UCSD-AML1 (cell line): ENCODE measurements around the gene EIF4A3.

Experiments
- DNase-seq: peaks from one replicate; lab custom pipeline; 2025; ENCODE audit not compliant: unreplicated experiment; lab: John Stamatoyannopoulos, UW

EIF4A3 gene

DNA sequence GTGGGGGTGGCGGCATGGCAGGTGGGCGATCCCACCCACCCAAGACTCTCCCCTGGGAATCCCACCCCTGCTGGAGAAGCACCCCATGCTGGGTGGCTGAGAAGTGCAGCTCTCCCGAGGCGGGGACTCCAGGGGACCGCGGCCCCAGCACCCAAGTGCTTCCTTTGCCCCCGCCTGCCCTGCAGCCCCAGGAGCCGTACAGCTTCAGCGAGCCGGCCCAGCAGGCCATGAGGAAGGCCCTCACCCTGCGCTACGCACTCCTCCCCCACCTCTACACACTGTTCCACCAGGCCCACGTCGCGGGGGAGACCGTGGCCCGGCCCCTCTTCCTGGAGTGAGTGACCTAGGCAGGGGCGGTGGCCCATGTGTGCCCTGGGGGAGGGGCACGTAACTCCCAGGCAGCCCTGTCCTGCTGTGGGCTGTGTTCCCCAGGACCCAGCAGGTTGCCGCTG, 33.9 kb downstream of the EIF4A3 start:
- no peak for DNase-seq

DNA sequence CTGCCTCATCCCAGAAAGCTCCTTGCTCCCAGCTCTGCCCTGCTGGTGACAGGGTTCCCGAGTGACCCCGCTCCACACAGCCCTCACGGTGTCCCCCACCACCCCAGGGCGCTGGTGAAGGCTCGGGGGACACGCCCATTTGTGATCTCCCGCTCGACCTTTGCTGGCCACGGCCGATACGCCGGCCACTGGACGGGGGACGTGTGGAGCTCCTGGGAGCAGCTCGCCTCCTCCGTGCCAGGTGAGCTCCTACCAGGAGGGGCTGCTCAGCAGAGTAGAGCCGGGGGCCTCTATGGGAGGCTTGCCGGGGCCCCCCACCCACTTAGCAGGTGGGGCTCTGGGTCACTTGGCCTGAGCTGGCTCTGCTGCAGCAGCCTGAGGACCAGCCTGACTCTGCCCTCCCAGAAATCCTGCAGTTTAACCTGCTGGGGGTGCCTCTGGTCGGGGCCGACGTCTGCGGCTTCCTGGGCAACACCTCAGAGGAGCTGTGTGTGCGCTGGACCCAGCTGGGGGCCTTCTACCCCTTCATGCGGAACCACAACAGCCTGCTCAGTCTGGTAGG, 34.4 kb downstream of the EIF4A3 start:
- no peak for DNase-seq

DNA sequence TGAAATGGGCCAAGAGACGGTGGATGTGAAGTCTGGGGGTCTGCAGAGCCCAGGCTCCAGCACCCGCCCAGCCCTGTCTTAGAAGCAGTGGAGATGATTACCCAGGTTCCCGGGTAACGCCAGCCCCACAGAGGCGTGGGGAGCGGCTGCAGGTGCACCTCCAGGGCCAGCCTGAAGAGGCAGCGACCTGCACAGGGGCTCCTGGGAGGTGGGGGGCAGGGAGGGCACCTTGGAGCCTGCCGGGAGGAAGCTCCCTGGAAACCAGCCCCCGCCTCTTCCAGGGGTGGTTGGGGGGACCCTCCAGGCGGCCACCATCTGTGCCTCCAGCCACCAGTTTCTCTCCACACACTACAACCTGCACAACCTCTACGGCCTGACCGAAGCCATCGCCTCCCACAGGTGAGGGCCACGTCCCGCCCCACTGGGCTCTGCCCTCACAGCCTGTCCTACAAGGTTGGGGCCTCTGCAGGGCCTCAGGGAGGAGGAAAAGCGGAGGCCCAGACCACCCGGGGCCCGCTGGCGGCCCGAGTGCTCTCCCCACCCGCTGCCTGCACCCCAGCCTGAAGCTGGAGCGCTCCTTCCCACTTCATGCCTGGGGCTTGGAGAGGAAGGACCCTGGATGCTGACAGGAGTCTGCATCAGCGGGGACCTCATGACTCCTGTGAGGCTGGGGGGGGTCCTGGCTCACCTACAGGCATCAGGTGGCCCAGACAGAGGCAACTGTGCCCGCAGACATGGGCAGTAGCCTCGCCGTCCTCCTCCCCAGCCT, 35.0 kb downstream of the EIF4A3 start:
- DNase-seq: no peak

DNA sequence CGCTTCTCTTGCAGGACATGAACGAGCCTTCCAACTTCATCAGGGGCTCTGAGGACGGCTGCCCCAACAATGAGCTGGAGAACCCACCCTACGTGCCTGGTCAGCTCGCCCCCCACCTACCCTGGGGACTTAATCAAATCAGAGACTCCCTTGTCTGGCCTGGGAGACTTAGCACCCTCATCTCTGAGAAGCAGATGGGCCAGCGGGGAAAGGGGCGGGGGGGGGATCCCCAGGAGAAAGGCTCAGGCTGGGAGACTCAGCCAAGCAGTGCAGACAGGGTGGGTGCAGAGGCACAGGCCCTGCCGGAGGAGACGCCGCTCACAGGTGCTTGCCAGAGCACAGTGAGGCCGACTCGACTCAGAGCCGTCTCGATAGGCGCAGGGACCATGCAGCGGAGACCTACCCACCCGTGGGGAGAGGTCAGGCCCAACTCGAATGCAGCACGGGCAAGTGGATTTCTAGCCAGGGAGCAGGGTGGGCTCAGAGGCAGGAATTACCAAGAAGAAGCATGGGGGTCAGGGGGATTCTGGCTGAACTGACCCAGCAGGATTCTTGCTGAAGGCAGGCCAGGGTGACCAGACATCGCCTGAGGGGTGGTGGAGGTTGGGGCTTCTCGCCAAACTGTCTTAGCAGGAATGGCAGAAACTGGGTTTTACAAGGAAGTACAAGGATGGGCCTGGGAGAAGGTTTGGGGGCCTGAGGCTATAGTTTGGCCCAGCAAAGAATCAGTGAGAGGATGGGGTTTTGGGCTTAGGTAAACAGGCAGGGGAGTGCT, 35.8 kb downstream of the EIF4A3 start:
- DNase-seq: no peak

DNA sequence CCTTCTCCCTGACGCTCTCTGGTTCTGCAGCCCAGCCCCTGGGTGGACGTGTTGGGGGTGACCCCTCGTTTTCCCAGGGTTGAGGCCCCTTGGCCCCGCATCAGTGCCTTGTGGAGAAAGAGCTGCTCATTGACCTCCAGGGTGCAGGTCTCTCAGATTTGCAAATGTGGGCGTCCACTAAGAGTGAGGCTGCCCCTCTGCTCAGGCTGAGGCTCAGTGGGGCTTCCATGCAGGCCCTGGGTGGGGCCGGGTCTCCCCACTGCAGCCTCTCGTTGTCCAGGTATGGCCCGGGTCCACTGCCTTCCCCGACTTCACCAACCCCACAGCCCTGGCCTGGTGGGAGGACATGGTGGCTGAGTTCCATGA, 36.5 kb downstream of the EIF4A3 start:
- DNase-seq: no peak

DNA sequence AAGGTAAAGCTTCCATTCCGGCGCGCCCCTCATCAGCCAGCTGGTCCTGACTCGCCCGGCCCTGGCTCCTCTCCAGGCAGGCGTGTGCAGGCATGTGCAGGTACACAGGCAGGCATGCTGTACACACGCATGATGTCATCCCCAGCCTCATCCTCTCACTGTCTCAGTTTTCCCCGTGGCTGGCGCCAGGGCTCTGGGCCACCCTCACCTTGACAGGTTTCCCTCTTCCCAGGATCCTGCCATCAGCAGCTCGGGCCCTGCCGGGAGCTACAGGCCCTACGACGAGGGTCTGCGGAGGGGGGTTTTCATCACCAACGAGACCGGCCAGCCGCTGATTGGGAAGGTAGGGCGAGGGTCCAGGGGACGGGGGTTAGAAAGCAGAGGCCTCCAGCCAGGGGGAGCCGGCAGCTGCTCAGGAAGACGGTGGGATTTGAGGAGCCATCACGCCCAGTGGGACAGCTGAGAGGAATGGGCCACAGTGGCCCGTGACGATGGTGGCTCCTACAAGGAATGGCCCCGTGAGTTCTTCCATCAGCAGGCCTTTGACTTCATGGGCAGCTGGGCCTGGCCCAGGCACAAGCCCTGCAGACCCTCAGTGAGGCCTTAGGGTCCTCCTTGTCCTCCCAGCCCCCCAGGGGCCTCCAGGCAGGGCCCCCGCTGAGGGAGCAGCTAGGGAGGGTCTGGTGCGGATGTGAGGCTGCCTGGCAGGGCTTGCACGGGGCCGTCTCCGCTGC, 37.0 kb downstream of the EIF4A3 start:
- no peak for DNase-seq

DNA sequence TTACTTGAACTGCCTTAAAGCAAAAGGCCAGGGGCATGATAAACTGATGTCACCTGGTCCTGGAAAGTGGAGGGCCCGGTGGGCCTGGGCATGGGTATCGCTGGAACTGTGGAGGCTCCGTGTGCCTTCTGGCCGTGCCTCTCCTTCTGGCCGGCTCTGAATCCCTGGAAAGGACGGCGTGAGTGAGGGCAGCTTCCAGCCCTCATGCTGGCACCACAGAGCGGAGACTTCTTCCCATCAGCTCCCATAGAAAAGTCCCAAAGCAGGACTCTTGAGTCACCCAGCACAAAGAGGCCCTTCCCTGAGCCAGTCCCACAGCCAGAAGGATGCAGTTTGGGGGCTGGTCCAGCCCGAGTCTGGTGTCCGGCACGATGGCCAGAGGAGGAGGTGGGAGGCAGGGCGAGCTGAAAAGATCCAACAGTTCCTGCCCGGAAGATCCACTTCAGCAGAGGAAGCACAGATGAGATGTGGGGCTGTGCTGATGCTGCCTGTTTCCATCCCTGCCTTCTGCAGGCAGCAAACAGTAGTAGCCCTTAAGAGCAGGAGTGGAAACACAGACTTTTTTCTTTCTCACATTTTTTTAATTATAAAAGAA, 37.8 kb downstream of the EIF4A3 start:
- no peak for DNase-seq

DNA sequence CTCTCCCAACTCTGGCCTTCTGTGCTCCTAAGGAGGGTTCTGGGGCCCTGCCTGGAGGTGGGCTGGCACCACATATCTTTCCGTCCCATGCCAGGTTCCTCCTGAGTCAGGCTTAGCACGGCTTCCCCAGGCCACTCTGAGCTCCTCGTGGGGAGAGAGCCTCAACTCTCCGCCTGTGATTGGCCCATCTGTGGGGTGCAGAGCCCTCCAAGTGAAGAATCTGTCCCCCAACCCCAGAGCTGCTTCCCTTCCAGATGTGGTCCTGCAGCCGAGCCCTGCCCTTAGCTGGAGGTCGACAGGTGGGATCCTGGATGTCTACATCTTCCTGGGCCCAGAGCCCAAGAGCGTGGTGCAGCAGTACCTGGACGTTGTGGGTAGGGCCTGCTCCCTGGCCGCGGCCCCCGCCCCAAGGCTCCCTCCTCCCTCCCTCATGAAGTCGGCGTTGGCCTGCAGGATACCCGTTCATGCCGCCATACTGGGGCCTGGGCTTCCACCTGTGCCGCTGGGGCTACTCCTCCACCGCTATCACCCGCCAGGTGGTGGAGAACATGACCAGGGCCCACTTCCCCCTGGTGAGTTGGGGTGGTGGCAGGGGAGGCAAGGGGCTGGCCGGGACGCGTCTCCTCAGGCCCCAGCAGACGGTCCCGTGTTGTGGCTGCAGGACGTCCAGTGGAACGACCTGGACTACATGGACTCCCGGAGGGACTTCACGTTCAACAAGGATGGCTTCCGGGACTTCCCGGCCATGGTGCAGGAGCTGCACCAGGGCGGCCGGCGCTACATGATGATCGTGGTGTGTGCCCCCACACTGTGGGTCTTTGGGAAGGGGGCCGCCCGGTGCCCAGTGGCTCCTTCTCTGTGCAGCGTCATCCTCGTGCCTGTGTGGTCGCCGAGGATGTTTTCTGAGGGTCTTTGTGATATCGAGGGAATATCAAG, 38.6 kb downstream of the EIF4A3 start:
- DNase-seq: no peak

DNA sequence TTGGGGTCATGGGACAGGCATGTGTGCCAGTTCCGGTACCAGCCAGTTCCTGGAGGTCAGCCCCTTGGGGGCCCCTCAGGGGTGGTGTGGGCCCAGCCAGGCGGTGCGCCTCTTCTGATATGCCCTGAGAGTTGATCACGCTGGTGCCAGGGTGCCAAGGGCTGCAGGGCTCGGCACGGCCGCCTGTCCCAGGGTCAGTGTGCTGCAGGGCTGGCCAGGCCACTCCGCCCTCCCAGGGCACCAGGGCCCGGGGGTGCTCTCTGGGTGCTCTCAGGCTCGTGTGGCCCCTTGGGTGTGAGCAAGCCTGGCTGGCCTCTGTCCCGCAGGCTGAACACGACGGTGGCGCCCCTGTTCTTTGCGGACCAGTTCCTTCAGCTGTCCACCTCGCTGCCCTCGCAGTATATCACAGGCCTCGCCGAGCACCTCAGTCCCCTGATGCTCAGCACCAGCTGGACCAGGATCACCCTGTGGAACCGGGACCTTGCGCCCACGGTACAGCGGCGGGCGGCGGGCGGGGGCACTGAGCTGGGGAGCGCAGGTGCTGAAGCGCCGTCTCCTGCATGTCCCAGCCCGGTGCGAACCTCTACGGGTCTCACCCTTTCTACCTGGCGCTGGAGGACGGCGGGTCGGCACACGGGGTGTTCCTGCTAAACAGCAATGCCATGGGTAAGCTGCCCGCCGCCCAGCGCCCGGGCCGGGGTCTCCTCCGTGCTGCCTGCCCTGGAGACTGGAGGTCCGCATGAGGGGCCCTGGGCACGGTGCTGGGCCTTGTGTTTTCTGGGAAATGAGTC, 39.5 kb downstream of the EIF4A3 start:
- no peak for DNase-seq

DNA sequence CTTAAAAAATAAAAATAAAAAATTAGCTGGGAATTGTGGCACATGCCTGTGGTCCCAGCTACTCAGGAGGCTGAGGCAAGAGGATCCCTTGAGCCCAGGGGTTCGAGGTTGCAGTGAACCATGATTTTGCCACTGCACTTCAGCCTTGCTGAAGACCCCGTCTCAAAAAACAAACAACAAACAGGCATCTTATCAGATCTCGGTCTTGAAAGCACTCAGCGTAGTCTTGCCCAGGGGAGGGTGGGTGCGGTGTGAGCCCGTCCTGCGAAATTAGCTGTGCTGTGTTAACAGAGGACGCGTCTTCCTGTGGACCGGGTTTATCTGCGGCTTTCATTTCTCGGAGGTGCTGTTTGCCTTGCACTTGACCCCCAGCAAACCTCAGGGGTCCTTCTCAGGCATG, 40.2 kb downstream of the EIF4A3 start:
- DNase-seq: no peak

DNA sequence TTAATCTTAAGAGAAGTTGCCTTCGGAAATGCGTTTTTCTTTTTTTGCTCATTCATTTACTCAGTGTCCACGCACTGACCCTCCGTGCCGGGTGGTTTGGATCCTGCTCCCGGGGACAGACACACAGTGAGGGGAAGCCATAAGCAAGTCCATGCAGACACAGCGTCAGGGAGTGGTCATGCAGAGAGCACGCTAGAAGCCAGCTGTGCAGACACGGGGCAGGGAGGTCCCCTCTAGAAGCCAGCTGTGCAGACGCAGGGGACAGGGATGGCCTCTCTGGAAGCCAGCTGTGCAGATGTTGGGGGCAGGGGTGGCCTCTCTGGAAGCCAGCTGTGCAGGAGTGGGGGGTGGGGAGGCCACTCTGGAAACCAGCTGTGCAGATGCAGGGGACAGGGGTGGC, 40.8 kb downstream of the EIF4A3 start:
- no peak for DNase-seq

DNA sequence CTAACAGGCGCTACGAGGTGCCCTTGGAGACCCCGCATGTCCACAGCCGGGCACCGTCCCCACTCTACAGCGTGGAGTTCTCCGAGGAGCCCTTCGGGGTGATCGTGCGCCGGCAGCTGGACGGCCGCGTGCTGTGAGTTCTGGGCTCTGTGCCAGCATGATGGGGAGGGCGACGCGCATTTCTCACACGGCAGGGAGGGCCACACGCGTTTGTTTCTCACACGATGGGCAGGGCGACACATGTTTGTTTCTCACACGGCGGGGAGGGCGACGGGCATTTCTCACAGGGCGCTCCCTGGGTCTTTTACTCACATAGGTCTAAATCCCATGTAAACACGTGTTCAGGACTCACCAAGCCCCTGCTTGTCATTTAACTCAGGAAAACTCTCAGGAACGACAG, 41.2 kb downstream of the EIF4A3 start:
- DNase-seq: no peak

DNA sequence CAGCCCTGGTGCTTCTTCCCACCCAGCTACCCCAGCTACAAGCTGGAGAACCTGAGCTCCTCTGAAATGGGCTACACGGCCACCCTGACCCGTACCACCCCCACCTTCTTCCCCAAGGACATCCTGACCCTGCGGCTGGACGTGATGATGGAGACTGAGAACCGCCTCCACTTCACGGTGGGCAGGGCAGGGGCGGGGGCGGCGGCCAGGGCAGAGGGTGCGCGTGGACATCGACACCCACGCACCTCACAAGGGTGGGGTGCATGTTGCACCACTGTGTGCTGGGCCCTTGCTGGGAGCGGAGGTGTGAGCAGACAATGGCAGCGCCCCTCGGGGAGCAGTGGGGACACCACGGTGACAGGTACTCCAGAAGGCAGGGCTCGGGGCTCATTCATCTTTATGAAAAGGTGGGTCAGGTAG, 42.0 kb downstream of the EIF4A3 start:
- no peak for DNase-seq

DNA sequence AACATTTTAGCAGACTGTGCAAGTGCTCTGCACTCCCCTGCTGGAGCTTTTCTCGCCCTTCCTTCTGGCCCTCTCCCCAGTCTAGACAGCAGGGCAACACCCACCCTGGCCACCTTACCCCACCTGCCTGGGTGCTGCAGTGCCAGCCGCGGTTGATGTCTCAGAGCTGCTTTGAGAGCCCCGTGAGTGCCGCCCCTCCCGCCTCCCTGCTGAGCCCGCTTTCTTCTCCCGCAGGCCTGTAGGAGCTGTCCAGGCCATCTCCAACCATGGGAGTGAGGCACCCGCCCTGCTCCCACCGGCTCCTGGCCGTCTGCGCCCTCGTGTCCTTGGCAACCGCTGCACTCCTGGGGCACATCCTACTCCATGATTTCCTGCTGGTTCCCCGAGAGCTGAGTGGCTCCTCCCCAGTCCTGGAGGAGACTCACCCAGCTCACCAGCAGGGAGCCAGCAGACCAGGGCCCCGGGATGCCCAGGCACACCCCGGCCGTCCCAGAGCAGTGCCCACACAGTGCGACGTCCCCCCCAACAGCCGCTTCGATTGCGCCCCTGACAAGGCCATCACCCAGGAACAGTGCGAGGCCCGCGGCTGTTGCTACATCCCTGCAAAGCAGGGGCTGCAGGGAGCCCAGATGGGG, 42.5 kb downstream of the EIF4A3 start:
- DNase-seq: no peak

DNA sequence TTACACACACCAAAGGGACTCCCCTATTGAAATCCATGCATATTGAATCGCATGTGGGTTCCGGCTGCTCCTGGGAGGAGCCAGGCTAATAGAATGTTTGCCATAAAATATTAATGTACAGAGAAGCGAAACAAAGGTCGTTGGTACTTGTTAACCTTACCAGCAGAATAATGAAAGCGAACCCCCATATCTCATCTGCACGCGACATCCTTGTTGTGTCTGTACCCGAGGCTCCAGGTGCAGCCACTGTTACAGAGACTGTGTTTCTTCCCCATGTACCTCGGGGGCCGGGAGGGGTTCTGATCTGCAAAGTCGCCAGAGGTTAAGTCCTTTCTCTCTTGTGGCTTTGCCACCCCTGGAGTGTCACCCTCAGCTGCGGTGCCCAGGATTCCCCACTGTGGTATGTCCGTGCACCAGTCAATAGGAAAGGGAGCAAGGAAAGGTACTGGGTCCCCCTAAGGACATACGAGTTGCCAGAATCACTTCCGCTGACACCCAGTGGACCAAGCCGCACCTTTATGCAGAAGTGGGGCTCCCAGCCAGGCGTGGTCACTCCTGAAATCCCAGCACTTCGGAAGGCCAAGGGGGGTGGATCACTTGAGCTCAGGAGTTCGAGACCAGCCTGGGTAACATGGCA, 43.4 kb downstream of the EIF4A3 start:
- DNase-seq: no peak

DNA sequence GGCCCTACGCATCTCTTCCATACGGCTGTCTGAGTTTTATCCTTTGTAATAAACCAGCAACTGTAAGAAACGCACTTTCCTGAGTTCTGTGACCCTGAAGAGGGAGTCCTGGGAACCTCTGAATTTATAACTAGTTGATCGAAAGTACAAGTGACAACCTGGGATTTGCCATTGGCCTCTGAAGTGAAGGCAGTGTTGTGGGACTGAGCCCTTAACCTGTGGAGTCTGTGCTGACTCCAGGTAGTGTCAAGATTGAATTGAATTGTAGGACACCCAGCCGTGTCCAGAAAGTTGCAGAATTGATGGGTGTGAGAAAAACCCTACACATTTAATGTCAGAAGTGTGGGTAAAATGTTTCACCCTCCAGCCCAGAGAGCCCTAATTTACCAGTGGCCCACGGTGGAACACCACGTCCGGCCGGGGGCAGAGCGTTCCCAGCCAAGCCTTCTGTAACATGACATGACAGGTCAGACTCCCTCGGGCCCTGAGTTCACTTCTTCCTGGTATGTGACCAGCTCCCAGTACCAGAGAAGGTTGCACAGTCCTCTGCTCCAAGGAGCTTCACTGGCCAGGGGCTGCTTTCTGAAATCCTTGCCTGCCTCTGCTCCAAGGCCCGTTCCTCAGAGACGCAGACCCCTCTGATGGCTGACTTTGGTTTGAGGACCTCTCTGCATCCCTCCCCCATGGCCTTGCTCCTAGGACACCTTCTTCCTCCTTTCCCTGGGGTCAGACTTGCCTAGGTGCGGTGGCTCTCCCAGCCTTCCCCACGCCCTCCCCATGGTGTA, 44.1 kb downstream of the EIF4A3 start:
- no peak for DNase-seq

DNA sequence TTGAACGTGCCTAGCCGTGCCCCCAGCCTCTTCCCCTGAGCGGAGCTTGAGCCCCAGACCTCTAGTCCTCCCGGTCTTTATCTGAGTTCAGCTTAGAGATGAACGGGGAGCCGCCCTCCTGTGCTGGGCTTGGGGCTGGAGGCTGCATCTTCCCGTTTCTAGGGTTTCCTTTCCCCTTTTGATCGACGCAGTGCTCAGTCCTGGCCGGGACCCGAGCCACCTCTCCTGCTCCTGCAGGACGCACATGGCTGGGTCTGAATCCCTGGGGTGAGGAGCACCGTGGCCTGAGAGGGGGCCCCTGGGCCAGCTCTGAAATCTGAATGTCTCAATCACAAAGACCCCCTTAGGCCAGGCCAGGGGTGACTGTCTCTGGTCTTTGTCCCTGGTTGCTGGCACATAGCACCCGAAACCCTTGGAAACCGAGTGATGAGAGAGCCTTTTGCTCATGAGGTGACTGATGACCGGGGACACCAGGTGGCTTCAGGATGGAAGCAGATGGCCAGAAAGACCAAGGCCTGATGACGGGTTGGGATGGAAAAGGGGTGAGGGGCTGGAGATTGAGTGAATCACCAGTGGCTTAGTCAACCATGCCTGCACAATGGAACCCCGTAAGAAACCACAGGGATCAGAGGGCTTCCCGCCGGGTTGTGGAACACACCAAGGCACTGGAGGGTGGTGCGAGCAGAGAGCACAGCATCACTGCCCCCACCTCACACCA, 44.8 kb downstream of the EIF4A3 start:
- DNase-seq: peak; percentile 35
